ENCODE results near the gene TXNL4A. TPM values are rescaled to one million over a fixed set of nuclear protein-coding genes. Genes with fewer than 3 reads are reported as not detected.

Gene TXNL4A
- polyA plus RNA-seq, 1 of the 3 experiments (the other 2 are of a cell fraction) = 158 TPM

- CTCF ChIA-PET = interaction anchor here (0.7 kb wide), 1 partner anchor 668 kb away, joined by 3 read pairs; no protein-coding TSS in a partner anchor
- no peak overlapping the region for H2AFZ ChIP-seq (ENCODE audit: low read depth)
- H3K9ac ChIP-seq = peak overlapping the region; percentile 20
- H3F3A ChIP-seq (replicated peaks; ENCODE audit: insufficient read depth) = peaks cover 13% of the 10 kb centered on the region
- H3K4me1 ChIP-seq (ENCODE audit: control insufficient read depth in 1 of 2, insufficient read depth in 2 of 2, low read depth in 1 of 2, low read length in 1 of 2) = peaks cover 0 to 10% of the 10 kb centered on the region in 2 experiments; a peak in 1 of 4 replicates
- no peaks in the 10 kb centered on the region for H3K9me2 ChIP-seq
- TF ChIP-seq SMC3 (IDR thresholded peaks at IDR 0.05; ENCODE audit: low read depth, low read length) (no peak), RAD21 (IDR thresholded peaks at IDR 0.05; ENCODE audit: low read length) (no peak), RXRA (IDR thresholded peaks at IDR 0.05; ENCODE audit: borderline replicate concordance, low read depth) (no peak)
- TF ChIP-seq, protein P1, sequence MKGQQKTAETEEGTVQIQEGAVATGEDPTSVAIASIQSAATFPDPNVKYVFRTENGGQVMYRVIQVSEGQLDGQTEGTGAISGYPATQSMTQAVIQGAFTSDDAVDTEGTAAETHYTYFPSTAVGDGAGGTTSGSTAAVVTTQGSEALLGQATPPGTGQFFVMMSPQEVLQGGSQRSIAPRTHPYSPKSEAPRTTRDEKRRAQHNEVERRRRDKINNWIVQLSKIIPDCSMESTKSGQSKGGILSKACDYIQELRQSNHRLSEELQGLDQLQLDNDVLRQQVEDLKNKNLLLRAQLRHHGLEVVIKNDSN (IDR thresholded peaks at IDR 0.05; ENCODE audit: borderline replicate concordance, low read depth) = no peak
- no peaks in the 10 kb centered on the region for H3K36me3 ChIP-seq (replicated peaks in 1 of 2; ENCODE audit: control insufficient read depth in 1 of 2, insufficient read depth in 2 of 2, low read length in 1 of 2)
- 44% methylated on average over 4 of the region's 5 CpGs for WGBS (ENCODE audit: low lambda C conversion rate)
- no peaks in the 10 kb centered on the region for H3K79me2 ChIP-seq (ENCODE audit: insufficient read depth)
- H3K9me3 ChIP-seq = no peaks in the 10 kb centered on the region
- H4K20me1 ChIP-seq (ENCODE audit: insufficient read depth) = no peaks in the 10 kb centered on the region
- POLR2A ChIA-PET = no interaction called here
- no peaks in the 10 kb centered on the region for H3K27me3 ChIP-seq (ENCODE audit: insufficient read depth)
- H3K4me2 ChIP-seq = peak overlapping the region; percentile 43
- peak overlapping the region; percentile 67 to 80 for H3K27ac ChIP-seq (ENCODE audit: low read depth in 2 of 2, low read length in 1 of 2)
- no peak overlapping the region for H3K4me3 ChIP-seq (ENCODE audit: low read depth in 2 of 2, low read length in 1 of 2)
- DNase-seq = no peak
These were observed 22.2 kb upstream of the TXNL4A start for GRCh38 chr18:80010551-80010906.

DNA sequence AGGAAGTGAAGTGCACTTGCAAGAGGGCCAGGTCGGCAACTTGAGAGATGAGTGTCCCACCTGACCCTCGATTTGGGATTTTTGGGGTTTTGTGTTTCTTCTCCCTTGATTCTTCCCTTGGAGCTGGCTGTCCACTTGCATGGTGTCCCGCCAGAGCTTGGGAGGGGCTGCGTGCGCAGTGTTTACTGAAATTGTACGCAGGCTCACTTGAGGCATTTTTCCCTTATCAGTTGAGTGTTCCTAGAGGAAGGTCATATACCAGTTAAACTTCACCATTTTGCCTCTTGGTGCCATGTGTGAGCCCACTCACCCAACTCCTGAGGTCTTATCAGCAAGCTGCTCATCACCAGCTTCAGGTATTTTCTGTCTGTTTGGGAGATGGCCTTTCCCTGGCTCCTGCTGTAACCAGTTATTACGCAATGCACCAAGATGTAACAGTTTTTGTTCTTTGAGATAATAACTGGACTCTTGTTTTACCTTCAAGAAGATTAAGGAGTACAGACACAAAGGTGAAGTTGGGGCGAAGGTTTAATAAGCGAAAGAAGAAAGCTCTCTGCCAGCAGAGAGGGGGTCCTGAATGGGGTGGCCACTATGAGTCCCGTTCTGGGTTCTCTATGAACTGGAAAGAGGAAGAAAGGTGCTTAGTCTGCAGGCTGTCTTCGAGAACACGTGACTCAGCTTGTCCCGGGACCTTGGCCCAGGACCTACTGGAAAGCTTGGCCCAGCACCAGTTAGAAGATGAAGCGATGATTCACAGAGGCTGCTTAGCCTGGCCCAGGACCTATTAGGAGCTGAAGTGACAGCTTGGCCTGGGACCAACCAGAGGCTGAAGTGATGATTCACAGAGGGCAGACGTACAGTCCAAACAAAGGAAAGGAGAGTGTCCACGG lies 21.5 kb upstream of the TXNL4A start:
- ChIA-PET POLR2A (no interaction called here), CTCF (interaction anchor here (0.7 kb wide), 1 partner anchor 667 kb away, joined by 3 read pairs; no protein-coding TSS in a partner anchor)
- Histone ChIP-seq H3K4me1 (ENCODE audit: control insufficient read depth in 1 of 2, insufficient read depth in 2 of 2, low read depth in 1 of 2, low read length in 1 of 2) (peaks cover 0 to 10% of the 10 kb centered on the region in 2 experiments; a peak in 1 of 4 replicates), H4K20me1 (ENCODE audit: insufficient read depth) (no peaks in the 10 kb centered on the region), H3K27me3 (ENCODE audit: insufficient read depth) (no peaks in the 10 kb centered on the region), H3K9me2 (no peaks in the 10 kb centered on the region), H3K9me3 (no peaks in the 10 kb centered on the region), H3K36me3 (replicated peaks in 1 of 2; ENCODE audit: control insufficient read depth in 1 of 2, insufficient read depth in 2 of 2, low read length in 1 of 2) (no peaks in the 10 kb centered on the region), H3K79me2 (ENCODE audit: insufficient read depth) (no peaks in the 10 kb centered on the region), H3K9ac (peak overlapping the region; percentile 20; the same call in 1 of the 2 replicates), H3K4me3 (ENCODE audit: low read depth in 2 of 2, low read length in 1 of 2) (no peak overlapping the region), H3K4me2 (peak overlapping the region; percentile 43), H3K27ac (ENCODE audit: low read depth in 2 of 2, low read length in 1 of 2) (peak overlapping the region; percentile 67 to 80), H3F3A (replicated peaks; ENCODE audit: insufficient read depth) (peaks cover 13% of the 10 kb centered on the region), H2AFZ (ENCODE audit: low read depth) (no peak overlapping the region)
- 56% methylated on average over 16 of the region's 16 CpGs for WGBS (ENCODE audit: low lambda C conversion rate)
- DNase-seq = no peak
- TF ChIP-seq RCOR1 (IDR thresholded peaks at IDR 0.05; ENCODE audit: low read length) (no peak), RFX5 (IDR thresholded peaks at IDR 0.05; ENCODE audit: low read length) (no peak), NFIC (IDR thresholded peaks at IDR 0.05; ENCODE audit: borderline replicate concordance) (peak; percentile 96), FOXM1 (IDR thresholded peaks at IDR 0.05; ENCODE audit: low read depth) (no peak), RAD21 (IDR thresholded peaks at IDR 0.05; ENCODE audit: low read length) (no peak), TCF12 (IDR thresholded peaks at IDR 0.05) (peak; percentile 80), FOSL2 (IDR thresholded peaks at IDR 0.05; ENCODE audit: borderline replicate concordance, low read depth) (peak; percentile 93), POLR2AphosphoS5 (IDR thresholded peaks at IDR 0.05; ENCODE audit: low read depth, low read length) (0 out of 2 replicates have a peak, but pooled peaks have one; percentile 27), JUND (IDR thresholded peaks at IDR 0.05) (peak; percentile 72), PBX3 (IDR thresholded peaks at IDR 0.05) (peak; percentile 87)
- TF ChIP-seq, protein P2, sequence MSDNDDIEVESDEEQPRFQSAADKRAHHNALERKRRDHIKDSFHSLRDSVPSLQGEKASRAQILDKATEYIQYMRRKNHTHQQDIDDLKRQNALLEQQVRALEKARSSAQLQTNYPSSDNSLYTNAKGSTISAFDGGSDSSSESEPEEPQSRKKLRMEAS (IDR thresholded peaks at IDR 0.05; ENCODE audit: low read depth) = peak; percentile 91
- TF ChIP-seq, protein P3, sequence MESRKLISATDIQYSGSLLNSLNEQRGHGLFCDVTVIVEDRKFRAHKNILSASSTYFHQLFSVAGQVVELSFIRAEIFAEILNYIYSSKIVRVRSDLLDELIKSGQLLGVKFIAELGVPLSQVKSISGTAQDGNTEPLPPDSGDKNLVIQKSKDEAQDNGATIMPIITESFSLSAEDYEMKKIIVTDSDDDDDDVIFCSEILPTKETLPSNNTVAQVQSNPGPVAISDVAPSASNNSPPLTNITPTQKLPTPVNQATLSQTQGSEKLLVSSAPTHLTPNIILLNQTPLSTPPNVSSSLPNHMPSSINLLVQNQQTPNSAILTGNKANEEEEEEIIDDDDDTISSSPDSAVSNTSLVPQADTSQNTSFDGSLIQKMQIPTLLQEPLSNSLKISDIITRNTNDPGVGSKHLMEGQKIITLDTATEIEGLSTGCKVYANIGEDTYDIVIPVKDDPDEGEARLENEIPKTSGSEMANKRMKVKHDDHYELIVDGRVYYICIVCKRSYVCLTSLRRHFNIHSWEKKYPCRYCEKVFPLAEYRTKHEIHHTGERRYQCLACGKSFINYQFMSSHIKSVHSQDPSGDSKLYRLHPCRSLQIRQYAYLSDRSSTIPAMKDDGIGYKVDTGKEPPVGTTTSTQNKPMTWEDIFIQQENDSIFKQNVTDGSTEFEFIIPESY (IDR thresholded peaks at IDR 0.05; ENCODE audit: borderline replicate concordance, low read depth) = no peak
- TF ChIP-seq, protein P1 (IDR thresholded peaks at IDR 0.05; ENCODE audit: borderline replicate concordance, low read depth) = peak; percentile 89

Measured in SK-N-SH (cell line).